WTC11 (cell line): ENCODE measurements around the gene FIZ1. TPM values are rescaled to one million over a fixed set of nuclear protein-coding genes. Genes with fewer than 3 reads are reported as not detected.
A peak's percentile ranks its signal among the peaks of the same experiment; 100 is the strongest.

ENCODE experiments used
- ATAC-seq: fragments of 200-7000 bp; cut with Tn5 transposase; 2 replicates; pipeline ENCODE4 v1.10.0; 2021; ENCODE audit warnings: mild to moderate bottlenecking, moderate library complexity
- CTCF ChIA-PET: fragments of 300-600 bp; sonication (Branson Sonifier 250); formaldehyde crosslinking; loops from one replicate; lab custom pipeline; 2021; ENCODE audit warnings: antibody characterized with exemption; lab: Charles Lee
- POLR2A ChIA-PET: fragments of 350-600 bp; sonication (Branson Sonifier 250); formaldehyde crosslinking; loops from one replicate; lab custom pipeline; 2021; ENCODE audit warnings: antibody characterized with exemption; lab: Charles Lee
- DNase-seq: peaks from one replicate; pipeline ENCODE4 v3.0.0; 2021; ENCODE audit warnings: low spot score
- H3K27ac Mint-ChIP-seq: 2 replicates; pipeline ENCODE4 v1.8.0; 2021; ENCODE audit warnings: mixed read lengths
- H3K27me3 Mint-ChIP-seq: 2 replicates; pipeline ENCODE4 v1.8.0; 2021; ENCODE audit warnings: low read depth, mild to moderate bottlenecking, moderate library complexity, mixed read lengths
- H3K36me3 Mint-ChIP-seq: 2 replicates; pipeline ENCODE4 v1.8.0; 2021; ENCODE audit warnings: mixed read lengths
- H3K4me1 Mint-ChIP-seq: 2 replicates; pipeline ENCODE4 v1.8.0; 2022; ENCODE audit warnings: mixed read lengths
- H3K4me3 Mint-ChIP-seq: 2 replicates; pipeline ENCODE4 v1.8.0; 2021; ENCODE audit warnings: mild to moderate bottlenecking, moderate library complexity, mixed read lengths
- H3K9me3 Mint-ChIP-seq: 2 replicates; pipeline ENCODE4 v1.8.0; 2021; ENCODE audit warnings: mixed read lengths
- CBFB ChIP-seq: sonication (generic); formaldehyde crosslinking; IDR thresholded peaks from 2 replicates; pipeline ENCODE4 v1.8.1; 2022; ENCODE audit warnings: mild to moderate bottlenecking, low read depth, missing genetic modification reagents
- E2F5 ChIP-seq: sonication (generic); formaldehyde crosslinking; IDR thresholded peaks from 2 replicates; pipeline ENCODE4 v1.8.1; 2022; ENCODE audit warnings: mild to moderate bottlenecking, moderate library complexity, missing genetic modification reagents
- EMX1 ChIP-seq: fragments of 250-450 bp; sonication (Bioruptor Pico); IDR thresholded peaks from 2 replicates; pipeline ENCODE4 v1.8.0; 2021; ENCODE audit warnings: mild to moderate bottlenecking
- FOXK1 ChIP-seq: sonication (generic); formaldehyde crosslinking; IDR thresholded peaks from 2 replicates; pipeline ENCODE4 v1.8.0; 2022; ENCODE audit warnings: mild to moderate bottlenecking, moderate library complexity, missing genetic modification reagents
- GRHL2 ChIP-seq: fragments of 250-450 bp; sonication (Bioruptor Pico); IDR thresholded peaks from 2 replicates; pipeline ENCODE4 v1.8.0; 2022; ENCODE audit warnings: mild to moderate bottlenecking, moderate library complexity; ENCODE audit not compliant: insufficient replicate concordance, severe bottlenecking
- GTF2I ChIP-seq: fragments of 250-450 bp; sonication (Bioruptor Pico); conservative IDR thresholded peaks from 2 replicates; pipeline ENCODE4 v1.4.0; 2021; ENCODE audit warnings: mild to moderate bottlenecking
- HMGA2 ChIP-seq: fragments of 250-450 bp; sonication (Bioruptor Pico); IDR thresholded peaks from 2 replicates; pipeline ENCODE4 v1.4.0; 2021; ENCODE audit warnings: mild to moderate bottlenecking, moderate library complexity
- NFATC4 ChIP-seq: fragments of 250-450 bp; sonication (Bioruptor Pico); IDR thresholded peaks from 2 replicates; pipeline ENCODE4 v1.9.0; 2021; ENCODE audit warnings: mild to moderate bottlenecking
- PRDM15 ChIP-seq: sonication (generic); formaldehyde crosslinking; IDR thresholded peaks from 2 replicates; pipeline ENCODE4 v1.8.0; 2022; ENCODE audit warnings: missing genetic modification reagents
- TEAD1 ChIP-seq: sonication (generic); formaldehyde crosslinking; IDR thresholded peaks from 2 replicates; pipeline ENCODE4 v1.8.0; 2022; ENCODE audit warnings: mild to moderate bottlenecking, missing genetic modification reagents
- TEAD4 ChIP-seq: sonication (generic); formaldehyde crosslinking; IDR thresholded peaks from 2 replicates; pipeline ENCODE4 v1.8.0; 2022; ENCODE audit warnings: mild to moderate bottlenecking, missing genetic modification reagents
- TP53 ChIP-seq: sonication (generic); formaldehyde crosslinking; IDR thresholded peaks from 2 replicates; pipeline ENCODE4 v1.8.1; 2023; ENCODE audit warnings: mild to moderate bottlenecking, missing genetic modification reagents
- ZNF219 ChIP-seq: sonication (generic); formaldehyde crosslinking; IDR thresholded peaks from 2 replicates; pipeline ENCODE4 v1.8.0; 2023; ENCODE audit warnings: missing genetic modification reagents, mild to moderate bottlenecking, borderline replicate concordance
- ZNF423 ChIP-seq: fragments of 250-450 bp; sonication (Bioruptor Pico); IDR thresholded peaks from 2 replicates; pipeline ENCODE4 v2.1.2; 2022; ENCODE audit warnings: mild to moderate bottlenecking, moderate library complexity
- ZSCAN18 ChIP-seq: fragments of 250-450 bp; sonication (Bioruptor Pico); IDR thresholded peaks from 2 replicates; pipeline ENCODE4 v2.1.2; 2022; ENCODE audit warnings: mild to moderate bottlenecking, moderate library complexity
- total RNA-seq: library from RNA; stranded (reverse); gene quantifications from 3 replicates; pipeline ENCODE4 v1.2.3, GENCODE V29; 2021
- TF ChIP-seq, protein P1 (sequence below): fragments of 250-450 bp; sonication (Bioruptor Pico); IDR thresholded peaks from 2 replicates; pipeline ENCODE4 v1.9.0; 2021; ENCODE audit warnings: mild to moderate bottlenecking
- TF ChIP-seq, protein P2 (sequence below): sonication (generic); formaldehyde crosslinking; conservative IDR thresholded peaks from 2 replicates; pipeline ENCODE4 v1.8.1; 2022; ENCODE audit warnings: mild to moderate bottlenecking, missing genetic modification reagents
- TF ChIP-seq, protein P3 (sequence below): sonication (generic); formaldehyde crosslinking; IDR thresholded peaks from 2 replicates; pipeline ENCODE4 v1.8.1; 2023; ENCODE audit warnings: mild to moderate bottlenecking, missing genetic modification reagents
- TF ChIP-seq, protein P4 (sequence below): sonication (generic); formaldehyde crosslinking; IDR thresholded peaks from 2 replicates; pipeline ENCODE4 v1.8.1; 2022; ENCODE audit warnings: low read depth, mild to moderate bottlenecking, moderate library complexity, missing genetic modification reagents, borderline replicate concordance

Gene FIZ1
- total RNA-seq, 1 experiment from 2014 or later: 20.1 TPM

GRCh38 chr19:55602104-55603001 lies 3.0 kb upstream of the FIZ1 start (continued):
- TF ChIP-seq, protein P1, sequence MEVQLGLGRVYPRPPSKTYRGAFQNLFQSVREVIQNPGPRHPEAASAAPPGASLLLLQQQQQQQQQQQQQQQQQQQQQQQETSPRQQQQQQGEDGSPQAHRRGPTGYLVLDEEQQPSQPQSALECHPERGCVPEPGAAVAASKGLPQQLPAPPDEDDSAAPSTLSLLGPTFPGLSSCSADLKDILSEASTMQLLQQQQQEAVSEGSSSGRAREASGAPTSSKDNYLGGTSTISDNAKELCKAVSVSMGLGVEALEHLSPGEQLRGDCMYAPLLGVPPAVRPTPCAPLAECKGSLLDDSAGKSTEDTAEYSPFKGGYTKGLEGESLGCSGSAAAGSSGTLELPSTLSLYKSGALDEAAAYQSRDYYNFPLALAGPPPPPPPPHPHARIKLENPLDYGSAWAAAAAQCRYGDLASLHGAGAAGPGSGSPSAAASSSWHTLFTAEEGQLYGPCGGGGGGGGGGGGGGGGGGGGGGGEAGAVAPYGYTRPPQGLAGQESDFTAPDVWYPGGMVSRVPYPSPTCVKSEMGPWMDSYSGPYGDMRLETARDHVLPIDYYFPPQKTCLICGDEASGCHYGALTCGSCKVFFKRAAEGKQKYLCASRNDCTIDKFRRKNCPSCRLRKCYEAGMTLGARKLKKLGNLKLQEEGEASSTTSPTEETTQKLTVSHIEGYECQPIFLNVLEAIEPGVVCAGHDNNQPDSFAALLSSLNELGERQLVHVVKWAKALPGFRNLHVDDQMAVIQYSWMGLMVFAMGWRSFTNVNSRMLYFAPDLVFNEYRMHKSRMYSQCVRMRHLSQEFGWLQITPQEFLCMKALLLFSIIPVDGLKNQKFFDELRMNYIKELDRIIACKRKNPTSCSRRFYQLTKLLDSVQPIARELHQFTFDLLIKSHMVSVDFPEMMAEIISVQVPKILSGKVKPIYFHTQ (CRISPR knock-in tag): no peak
- TF ChIP-seq GTF2I (no peak), EMX1 (CRISPR knock-in tag) (no peak)

- ATAC-seq: no peak
- Mint-ChIP-seq H3K27me3 (no peaks in the 10 kb centered on the region; the same call in 1 of the 2 replicates), H3K9me3 (no peaks in the 10 kb centered on the region), H3K4me3 (peak overlapping the region; percentile 74), H3K36me3 (peaks cover 8% of the 10 kb centered on the region), H3K27ac (peak overlapping the region; percentile 93), H3K4me1 (peaks cover 29% of the 10 kb centered on the region)
- CTCF ChIA-PET: no interaction called here
- TF ChIP-seq CBFB (no peak), GRHL2 (CRISPR knock-in tag) (no peak), FOXK1 (CRISPR knock-in tag) (no peak), TP53 (CRISPR knock-in tag) (no peak), ZNF219 (CRISPR knock-in tag) (no peak), ZNF423 (CRISPR knock-in tag) (no peak), NFATC4 (CRISPR knock-in tag) (no peak), E2F5 (no peak), ZSCAN18 (CRISPR knock-in tag) (no peak), TEAD1 (no peak), HMGA2 (CRISPR knock-in tag) (no peak), PRDM15 (no peak), TEAD4 (no peak)
- TF ChIP-seq, protein P2, sequence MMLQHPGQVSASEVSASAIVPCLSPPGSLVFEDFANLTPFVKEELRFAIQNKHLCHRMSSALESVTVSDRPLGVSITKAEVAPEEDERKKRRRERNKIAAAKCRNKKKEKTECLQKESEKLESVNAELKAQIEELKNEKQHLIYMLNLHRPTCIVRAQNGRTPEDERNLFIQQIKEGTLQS (CRISPR knock-in tag): no peak
- TF ChIP-seq, protein P3, sequence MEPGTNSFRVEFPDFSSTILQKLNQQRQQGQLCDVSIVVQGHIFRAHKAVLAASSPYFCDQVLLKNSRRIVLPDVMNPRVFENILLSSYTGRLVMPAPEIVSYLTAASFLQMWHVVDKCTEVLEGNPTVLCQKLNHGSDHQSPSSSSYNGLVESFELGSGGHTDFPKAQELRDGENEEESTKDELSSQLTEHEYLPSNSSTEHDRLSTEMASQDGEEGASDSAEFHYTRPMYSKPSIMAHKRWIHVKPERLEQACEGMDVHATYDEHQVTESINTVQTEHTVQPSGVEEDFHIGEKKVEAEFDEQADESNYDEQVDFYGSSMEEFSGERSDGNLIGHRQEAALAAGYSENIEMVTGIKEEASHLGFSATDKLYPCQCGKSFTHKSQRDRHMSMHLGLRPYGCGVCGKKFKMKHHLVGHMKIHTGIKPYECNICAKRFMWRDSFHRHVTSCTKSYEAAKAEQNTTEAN (CRISPR knock-in tag): no peak
- TF ChIP-seq, protein P4, sequence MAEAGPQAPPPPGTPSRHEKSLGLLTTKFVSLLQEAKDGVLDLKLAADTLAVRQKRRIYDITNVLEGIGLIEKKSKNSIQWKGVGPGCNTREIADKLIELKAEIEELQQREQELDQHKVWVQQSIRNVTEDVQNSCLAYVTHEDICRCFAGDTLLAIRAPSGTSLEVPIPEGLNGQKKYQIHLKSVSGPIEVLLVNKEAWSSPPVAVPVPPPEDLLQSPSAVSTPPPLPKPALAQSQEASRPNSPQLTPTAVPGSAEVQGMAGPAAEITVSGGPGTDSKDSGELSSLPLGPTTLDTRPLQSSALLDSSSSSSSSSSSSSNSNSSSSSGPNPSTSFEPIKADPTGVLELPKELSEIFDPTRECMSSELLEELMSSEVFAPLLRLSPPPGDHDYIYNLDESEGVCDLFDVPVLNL (CRISPR knock-in tag): no peak
- POLR2A ChIA-PET: interaction anchor here (1.0 kb wide), 1 partner anchor 51 kb away, joined by 3 read pairs; no protein-coding TSS in a partner anchor
- no peak for DNase-seq
Observed at GRCh38 chr19:55601084-55601483, 1.8 kb upstream of the FIZ1 start.
